ENCODE data around the gene EMC1.

GRCh38 chr1:19283891-19284290, 32.6 kb upstream of the EMC1 start:
- TF ChIP-seq ZNF561 (tag by site-specific recombination; IDR thresholded peaks at IDR 0.05; ENCODE audit: borderline replicate concordance) (no peak), CTCF (tag by site-specific recombination; IDR thresholded peaks at IDR 0.05) (no peak), ZNF10 (tag by site-specific recombination; IDR thresholded peaks at IDR 0.05) (no peak), REST (tag by site-specific recombination; IDR thresholded peaks at IDR 0.05) (no peak)

All from HEK293 (cell line).